Activated T-cell treated with anti-CD3 and anti-CD28 coated beads, Interleukin-2, amount 50 U/mL, for 72 hours (primary cell): ENCODE results near the gene TMEM154. TPM values are rescaled to one million over a fixed set of nuclear protein-coding genes. Genes with fewer than 3 reads are reported as not detected.

Experiments
- ATAC-seq, 2 donors: fragments of 150-1000 bp; cut with Tn5 transposase; replicated peaks in 1 of 2; 2 replicates each; pipeline ENCODE4 v1.10.0; 2021; ENCODE audit warnings: moderate library complexity in 2 of 2, mild to moderate bottlenecking in 1 of 2
- DNase-seq, 2 donors: peaks; one replicate each; pipeline ENCODE4 v3.0.0; 2021 to 2022; ENCODE audit warnings: mixed read lengths in 1 of 2
- H3K27ac Mint-ChIP-seq: one replicate; pipeline ENCODE4 v1.8.0; 2022; ENCODE audit warnings: mild to moderate bottlenecking, moderate library complexity, mixed read lengths
- H3K27me3 Mint-ChIP-seq: one replicate; pipeline ENCODE4 v1.8.0; 2022; ENCODE audit warnings: low read depth, mixed read lengths
- H3K36me3 Mint-ChIP-seq, 2 donors: one replicate each; pipeline ENCODE4 v1.8.0; 2022; ENCODE audit warnings: mixed read lengths in 2 of 2, mild to moderate bottlenecking in 1 of 2; ENCODE audit not compliant: insufficient read depth in 2 of 2
- H3K4me1 Mint-ChIP-seq: one replicate; pipeline ENCODE4 v1.8.0; 2022; ENCODE audit warnings: low read depth, mixed read lengths
- H3K4me3 Mint-ChIP-seq, 2 donors: one replicate each; pipeline ENCODE4 v1.8.0; 2022; ENCODE audit warnings: mild to moderate bottlenecking in 2 of 2, mixed read lengths in 2 of 2, moderate library complexity in 2 of 2
- H3K9me3 Mint-ChIP-seq, 2 donors: one replicate each; pipeline ENCODE4 v1.8.0; 2022; ENCODE audit warnings: mixed read lengths in 2 of 2
- total RNA-seq, 2 donors: library from RNA; stranded (reverse); gene quantifications; one replicate each; pipeline ENCODE4 v1.2.3, GENCODE V29; 2022

TMEM154 gene
- total RNA-seq, 2 donors from 2014 or later = 16.8 to 22.0 TPM

DNA sequence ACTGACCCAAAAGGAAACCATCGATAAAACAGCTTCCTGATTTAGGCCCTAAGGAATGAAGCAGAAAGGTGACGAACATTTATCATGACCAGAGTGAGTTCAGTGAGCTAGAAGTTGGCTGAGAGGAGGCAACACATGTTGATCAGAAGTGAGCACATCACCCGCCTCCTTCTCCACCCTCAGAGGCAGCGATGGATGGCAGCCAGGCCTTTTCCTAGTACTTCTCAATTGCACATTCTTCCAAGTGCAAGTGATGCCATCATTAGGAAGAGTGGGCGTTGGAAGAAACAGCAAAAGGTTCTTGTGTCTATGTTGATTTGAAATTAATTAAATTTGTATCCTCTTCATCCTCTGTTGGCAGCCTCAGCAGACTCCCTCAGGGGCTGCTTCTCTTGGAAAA is 51.7 kb downstream of the TMEM154 start:
- Mint-ChIP-seq H3K27me3 (no peaks in the 10 kb centered on the region), H3K36me3 (peaks cover 0 to 4% of the 10 kb centered on the region in 2 donors), H3K4me1 (no peaks in the 10 kb centered on the region), H3K27ac (no peak overlapping the region), H3K9me3 (no peaks in the 10 kb centered on the region), H3K4me3 (no peak overlapping the region)
- no peak for DNase-seq
- no peak for ATAC-seq

DNA sequence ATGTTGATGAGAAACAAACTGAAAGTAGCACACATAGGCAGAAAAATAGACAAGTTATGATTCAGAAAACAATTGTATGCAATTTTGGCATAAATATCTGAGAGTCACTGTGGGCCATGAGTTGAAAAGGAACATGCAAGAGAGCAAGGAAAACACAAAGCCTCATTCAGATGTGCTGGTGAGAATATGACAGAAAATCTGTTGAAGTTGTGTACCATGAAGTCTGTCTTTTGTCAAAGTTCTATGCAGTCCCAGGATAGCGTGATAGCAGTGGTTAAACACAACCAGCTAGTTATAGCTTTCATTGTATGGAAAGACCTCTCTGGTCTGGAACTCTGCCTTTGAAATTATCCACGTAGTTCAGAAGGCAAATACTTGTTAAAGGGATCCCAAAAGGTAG is 53.0 kb downstream of the TMEM154 start:
- no peak for ATAC-seq
- H3K27me3 Mint-ChIP-seq = no peaks in the 10 kb centered on the region
- peak overlapping the region; percentile 7 for H3K27ac Mint-ChIP-seq
- H3K4me1 Mint-ChIP-seq = no peaks in the 10 kb centered on the region
- H3K9me3 Mint-ChIP-seq = no peaks in the 10 kb centered on the region
- H3K36me3 Mint-ChIP-seq = peaks cover 0 to 4% of the 10 kb centered on the region in 2 donors
- DNase-seq = no peak
- no peak overlapping the region for H3K4me3 Mint-ChIP-seq

DNA sequence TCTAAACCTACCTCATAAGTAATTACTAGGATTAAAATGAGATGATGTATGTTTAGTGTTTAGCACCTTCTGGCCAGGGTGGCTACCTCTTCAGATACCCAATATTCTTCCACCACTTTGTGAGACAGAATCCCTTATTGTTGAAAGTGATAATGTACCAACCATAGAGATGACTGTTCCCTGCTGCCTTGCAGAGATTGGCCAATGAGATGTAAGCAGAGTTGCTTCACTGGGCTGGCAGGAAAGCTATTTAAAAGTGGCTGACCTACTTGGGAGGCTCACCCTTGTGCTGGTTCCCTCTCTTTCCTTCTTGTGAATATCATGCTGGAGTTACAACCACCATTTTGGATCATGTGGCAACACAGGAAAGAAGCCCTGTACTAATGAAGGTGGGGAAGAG is 58.9 kb downstream of the TMEM154 start:
- Mint-ChIP-seq H3K4me1 (no peaks in the 10 kb centered on the region), H3K27ac (no peak overlapping the region), H3K4me3 (no peak overlapping the region), H3K36me3 (no peaks in the 10 kb centered on the region), H3K9me3 (no peaks in the 10 kb centered on the region), H3K27me3 (peaks cover 6% of the 10 kb centered on the region)
- no peak for DNase-seq
- ATAC-seq = no peak

DNA sequence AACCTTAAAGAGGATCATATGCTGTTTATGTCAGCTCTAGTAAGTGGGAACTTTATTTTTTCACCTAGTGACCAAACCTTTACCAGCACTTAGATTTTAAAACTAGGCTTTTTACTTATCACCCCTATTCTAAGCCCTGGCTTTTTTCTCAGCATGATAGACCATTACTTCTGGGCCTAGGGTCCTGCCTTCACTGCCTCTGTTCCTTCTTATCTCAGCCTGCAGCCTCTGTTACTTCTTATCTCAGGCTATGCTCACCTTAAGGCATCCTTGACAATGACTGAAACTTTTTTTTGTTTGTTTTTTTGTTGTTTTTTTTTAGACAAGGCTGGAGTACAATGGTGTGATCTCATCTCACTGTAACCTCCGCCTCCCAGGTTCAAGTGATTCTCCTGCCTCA is 59.6 kb downstream of the TMEM154 start:
- no peak for ATAC-seq
- H3K4me3 Mint-ChIP-seq = no peak overlapping the region
- DNase-seq = no peak
- H3K36me3 Mint-ChIP-seq = no peaks in the 10 kb centered on the region
- H3K27me3 Mint-ChIP-seq = peaks cover 9% of the 10 kb centered on the region
- no peaks in the 10 kb centered on the region for H3K4me1 Mint-ChIP-seq
- H3K9me3 Mint-ChIP-seq = no peaks in the 10 kb centered on the region
- H3K27ac Mint-ChIP-seq = no peak overlapping the region

DNA sequence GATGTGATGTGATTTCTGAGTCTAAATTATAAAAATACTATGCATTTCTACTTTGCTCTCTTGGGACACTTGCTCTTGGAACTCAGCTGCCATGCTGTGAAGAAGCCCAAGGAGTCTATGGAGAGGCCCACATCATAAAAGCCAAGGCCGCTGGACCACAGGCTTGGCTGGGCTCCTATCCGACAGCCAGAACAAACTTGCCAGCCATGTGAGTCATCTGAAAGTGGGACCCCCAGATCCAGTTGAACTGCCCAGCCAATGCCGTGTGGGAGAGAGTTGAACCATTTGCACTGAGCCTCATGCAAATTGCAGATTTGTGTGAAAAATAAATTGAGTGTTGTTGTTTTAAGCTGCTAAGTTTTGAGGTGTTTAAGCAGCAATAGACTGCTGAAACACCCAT is 60.2 kb downstream of the TMEM154 start:
- Mint-ChIP-seq H3K27me3 (peaks cover 16% of the 10 kb centered on the region), H3K36me3 (no peaks in the 10 kb centered on the region), H3K9me3 (no peaks in the 10 kb centered on the region), H3K27ac (no peak overlapping the region), H3K4me3 (no peak overlapping the region), H3K4me1 (no peaks in the 10 kb centered on the region)
- no peak for DNase-seq
- ATAC-seq = no peak

DNA sequence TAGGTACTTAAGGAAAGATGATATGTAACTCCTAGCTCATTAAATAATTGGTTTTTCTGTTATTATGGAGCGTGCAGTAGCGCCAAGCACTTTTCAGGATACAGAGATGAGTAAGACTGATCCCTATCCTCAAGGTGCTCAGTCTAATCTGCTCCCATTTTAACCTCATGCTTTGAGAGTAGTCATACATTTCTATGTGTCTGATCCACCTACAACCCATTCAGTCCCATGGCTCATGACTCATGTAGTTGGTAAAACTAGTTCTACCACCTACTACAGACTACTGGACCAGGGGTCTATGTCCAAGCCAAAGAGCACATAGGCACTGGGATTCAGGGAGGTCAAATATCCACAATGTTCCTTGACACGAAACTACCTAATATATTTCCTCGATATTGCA is 60.8 kb downstream of the TMEM154 start:
- H3K27me3 Mint-ChIP-seq = peaks cover 21% of the 10 kb centered on the region
- H3K4me1 Mint-ChIP-seq = no peaks in the 10 kb centered on the region
- no peaks in the 10 kb centered on the region for H3K9me3 Mint-ChIP-seq
- DNase-seq (no peak), ATAC-seq (no peak)
- no peak overlapping the region for H3K4me3 Mint-ChIP-seq
- H3K27ac Mint-ChIP-seq = no peak overlapping the region
- H3K36me3 Mint-ChIP-seq = no peaks in the 10 kb centered on the region

DNA sequence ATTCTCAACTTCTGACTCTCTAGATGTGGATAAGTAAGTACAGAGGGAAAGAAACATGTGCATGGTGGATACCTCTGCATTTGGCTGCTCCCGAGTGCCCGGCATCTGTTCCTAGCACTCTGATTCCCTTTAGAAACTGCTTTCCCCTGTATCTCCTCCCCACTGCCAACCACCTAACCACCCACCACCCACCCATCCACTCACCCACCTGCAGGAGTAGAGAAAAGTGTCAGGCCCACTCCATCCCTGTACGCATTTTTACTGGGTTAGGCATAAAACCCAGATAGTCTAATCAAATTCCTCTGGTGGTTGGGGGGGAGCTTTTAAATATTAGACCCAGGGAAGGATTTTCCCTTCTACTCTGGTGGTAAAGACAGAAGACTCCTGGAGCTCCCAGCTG is 63.0 kb downstream of the TMEM154 start:
- ATAC-seq (no peak), DNase-seq (no peak)
- Mint-ChIP-seq H3K4me1 (no peaks in the 10 kb centered on the region), H3K9me3 (no peaks in the 10 kb centered on the region), H3K36me3 (no peaks in the 10 kb centered on the region), H3K4me3 (no peak overlapping the region), H3K27me3 (peaks cover 26% of the 10 kb centered on the region), H3K27ac (no peak overlapping the region)

DNA sequence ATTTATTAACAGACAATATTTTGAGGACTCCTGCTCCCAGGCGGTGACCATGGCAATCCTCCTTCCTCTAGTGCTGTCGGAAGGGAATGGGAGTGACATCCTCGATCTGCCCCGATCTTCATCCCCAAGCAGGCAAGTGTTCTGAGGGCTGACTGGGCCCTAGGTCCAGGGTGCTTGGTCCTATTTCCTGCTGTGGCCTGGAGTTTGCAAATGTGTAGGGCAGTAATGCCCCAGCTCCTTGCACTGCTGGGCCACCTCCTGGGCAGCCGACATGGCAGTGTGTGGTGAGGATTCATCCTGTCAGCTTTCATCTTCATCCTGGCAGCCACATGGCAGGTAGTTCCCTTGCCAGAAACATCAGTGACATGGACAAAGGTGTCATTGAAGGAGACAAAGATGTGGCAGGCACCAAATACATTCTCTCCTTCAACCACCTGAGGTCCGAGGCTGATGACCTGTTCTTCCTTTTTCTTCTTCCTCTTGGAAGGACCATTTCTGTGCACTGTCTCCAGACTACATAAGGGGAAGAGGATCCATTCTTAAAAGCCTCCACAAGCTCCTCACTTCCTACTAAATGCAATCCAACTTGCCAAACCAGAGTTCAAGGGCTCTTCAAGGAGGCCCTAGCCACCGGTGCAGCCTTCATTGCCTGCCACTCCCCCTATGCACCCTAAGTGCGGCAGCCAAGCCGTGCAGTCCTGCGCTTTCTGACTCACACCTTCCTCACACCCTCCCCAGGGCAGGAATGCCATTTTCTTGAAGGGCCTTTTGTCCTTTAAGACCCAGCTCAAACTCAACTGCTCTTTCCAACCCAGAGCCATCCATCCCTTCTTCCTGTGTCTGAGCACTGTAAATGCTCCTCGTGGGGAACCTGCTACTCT is 65.7 kb downstream of the TMEM154 start:
- H3K4me3 Mint-ChIP-seq = no peak overlapping the region
- ATAC-seq = no peak
- H3K9me3 Mint-ChIP-seq = no peaks in the 10 kb centered on the region
- no peaks in the 10 kb centered on the region for H3K4me1 Mint-ChIP-seq
- no peak overlapping the region for H3K27ac Mint-ChIP-seq
- H3K27me3 Mint-ChIP-seq = peaks cover 26% of the 10 kb centered on the region
- DNase-seq = no peak
- no peaks in the 10 kb centered on the region for H3K36me3 Mint-ChIP-seq

DNA sequence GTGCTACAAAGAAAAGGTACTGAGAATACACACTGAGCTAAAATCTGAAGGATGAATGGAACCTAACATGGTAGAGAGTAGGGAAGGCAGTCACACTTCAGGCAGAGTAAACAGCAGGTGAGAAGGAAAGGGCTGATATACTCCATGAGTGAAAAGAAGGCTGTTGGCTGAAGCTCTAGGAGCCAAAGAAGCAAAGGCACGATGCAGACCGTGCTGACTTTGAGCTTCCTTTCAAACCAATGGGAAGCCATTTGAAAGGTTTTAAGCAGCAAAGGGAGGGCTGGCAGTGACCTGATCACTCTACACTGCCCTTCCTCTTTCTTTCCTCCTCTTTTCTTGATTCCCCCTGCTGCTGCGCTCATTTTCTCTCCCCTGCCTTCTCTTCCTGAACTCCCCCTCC is 66.4 kb downstream of the TMEM154 start:
- H3K27me3 Mint-ChIP-seq = peaks cover 26% of the 10 kb centered on the region
- H3K36me3 Mint-ChIP-seq = no peaks in the 10 kb centered on the region
- DNase-seq (no peak), ATAC-seq (no peak)
- no peaks in the 10 kb centered on the region for H3K9me3 Mint-ChIP-seq
- no peak overlapping the region for H3K27ac Mint-ChIP-seq
- H3K4me1 Mint-ChIP-seq = no peaks in the 10 kb centered on the region
- H3K4me3 Mint-ChIP-seq = no peak overlapping the region

DNA sequence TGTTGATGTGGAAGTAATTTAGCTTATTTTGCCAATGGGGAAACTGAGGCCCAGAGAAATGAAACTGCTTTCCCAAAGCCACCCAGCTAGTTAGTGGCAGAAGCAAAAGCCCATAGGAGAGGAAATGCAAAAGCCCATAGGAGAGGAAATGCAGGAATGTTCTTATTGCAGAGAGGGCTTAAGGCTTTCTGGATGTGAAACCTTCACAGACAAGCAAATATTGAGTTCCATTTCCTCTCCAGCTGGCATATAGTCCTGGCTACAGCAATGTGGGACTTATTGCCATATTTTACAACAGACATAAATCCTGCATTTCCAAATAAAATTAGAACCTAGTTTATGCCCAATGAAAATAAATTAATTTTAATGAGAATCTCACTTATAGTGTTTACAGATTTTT is 69.7 kb downstream of the TMEM154 start:
- H3K27me3 Mint-ChIP-seq = peaks cover 16% of the 10 kb centered on the region
- DNase-seq = no peak
- H3K36me3 Mint-ChIP-seq = no peaks in the 10 kb centered on the region
- H3K4me1 Mint-ChIP-seq = no peaks in the 10 kb centered on the region
- no peak overlapping the region for H3K27ac Mint-ChIP-seq
- H3K9me3 Mint-ChIP-seq = no peaks in the 10 kb centered on the region
- ATAC-seq = no peak
- no peak overlapping the region for H3K4me3 Mint-ChIP-seq

DNA sequence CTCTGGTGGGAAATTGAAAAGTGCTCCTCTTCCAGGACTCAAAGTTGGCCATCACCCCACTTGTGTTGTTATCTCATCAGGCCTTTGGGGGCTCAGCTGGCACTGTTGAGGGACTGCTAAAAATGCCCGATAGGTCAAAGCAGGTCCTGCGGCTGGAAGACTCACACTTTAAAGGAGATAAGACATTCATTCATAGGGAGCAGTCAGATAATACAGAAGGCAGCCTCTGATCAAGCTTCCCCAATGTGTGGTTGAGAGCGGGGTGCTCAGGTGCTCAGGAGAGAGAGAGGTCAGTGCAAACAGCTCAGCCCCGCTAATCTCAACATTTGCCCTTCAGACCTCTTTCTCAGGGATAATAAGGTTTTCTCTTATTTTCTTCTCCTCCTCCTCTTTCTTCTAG is 70.3 kb downstream of the TMEM154 start:
- Mint-ChIP-seq H3K27me3 (peaks cover 10% of the 10 kb centered on the region), H3K27ac (no peak overlapping the region), H3K9me3 (no peaks in the 10 kb centered on the region), H3K4me3 (no peak overlapping the region), H3K4me1 (no peaks in the 10 kb centered on the region), H3K36me3 (no peaks in the 10 kb centered on the region)
- ATAC-seq (no peak), DNase-seq (no peak)

DNA sequence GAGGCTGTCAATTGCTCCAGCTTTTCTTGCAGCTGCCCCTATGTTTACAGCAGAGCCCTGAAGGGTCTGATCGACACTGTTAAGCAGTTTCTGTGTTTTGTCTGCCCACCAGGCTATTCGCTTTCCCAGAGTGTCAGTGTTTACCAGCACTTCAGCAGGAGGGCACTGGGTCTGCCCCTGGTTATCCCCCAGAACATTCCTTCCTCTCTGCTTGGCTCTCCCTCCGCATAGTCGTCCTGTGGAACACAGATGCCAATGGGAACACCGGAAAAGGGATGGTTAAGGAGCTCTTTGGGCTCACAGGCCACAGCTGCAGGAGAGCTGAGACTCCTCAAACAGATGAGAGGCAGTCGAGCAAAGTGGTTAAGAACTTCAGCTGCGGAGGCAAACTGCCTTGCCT is 72.6 kb downstream of the TMEM154 start:
- Mint-ChIP-seq H3K9me3 (no peaks in the 10 kb centered on the region), H3K27me3 (no peaks in the 10 kb centered on the region), H3K27ac (no peak overlapping the region), H3K4me1 (no peaks in the 10 kb centered on the region), H3K4me3 (no peak overlapping the region), H3K36me3 (no peaks in the 10 kb centered on the region)
- no peak for ATAC-seq
- DNase-seq = no peak

DNA sequence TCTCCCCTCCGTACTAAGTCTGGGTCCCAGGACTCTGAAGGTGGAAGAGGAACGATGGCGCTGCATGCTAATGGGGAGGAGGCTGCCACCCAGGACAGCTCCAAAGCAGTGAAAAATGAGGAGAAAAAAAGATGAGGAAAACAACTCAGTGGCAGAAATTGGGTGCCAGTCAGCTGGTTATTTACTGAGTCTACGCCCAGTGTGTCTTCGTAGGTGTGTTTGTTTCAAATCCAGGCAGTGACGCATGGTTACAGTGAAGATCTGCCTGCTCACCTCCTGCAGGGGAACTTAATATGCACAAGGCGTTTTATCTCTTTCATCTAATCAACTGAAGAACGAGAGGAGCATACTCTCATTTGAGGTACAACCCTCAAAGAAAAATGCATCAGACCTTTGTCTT is 73.0 kb downstream of the TMEM154 start:
- no peak for DNase-seq
- H3K9me3 Mint-ChIP-seq = no peaks in the 10 kb centered on the region

More for the DNA sequence above, 73.0 kb downstream of the TMEM154 start:
- H3K27me3 Mint-ChIP-seq = no peaks in the 10 kb centered on the region
- peak in 1 of 2 donors; percentile 49 for ATAC-seq
- no peaks in the 10 kb centered on the region for H3K4me1 Mint-ChIP-seq
- no peak overlapping the region for H3K27ac Mint-ChIP-seq
- no peaks in the 10 kb centered on the region for H3K36me3 Mint-ChIP-seq
- H3K4me3 Mint-ChIP-seq = no peak overlapping the region
